Neuronal stem cell (in vitro differentiated cells): Measurements from ENCODE around the gene FLNC.

Experiments
- DNase-seq: peaks from one replicate; pipeline ENCODE4 v3.0.0-alpha.2; 2013; ENCODE audit warnings: low spot score
- H2AFZ ChIP-seq: one replicate; pipeline ENCODE4 v1.6.1; 2013; ENCODE audit warnings: mild to moderate bottlenecking, low read length, inconsistent platforms
- H2AK5ac ChIP-seq: 2 replicates; pipeline ENCODE4 v1.6.1; 2013; ENCODE audit warnings: low read depth, mild to moderate bottlenecking, inconsistent platforms, low read length, moderate library complexity, mixed read lengths
- H2BK120ac ChIP-seq: 2 replicates; pipeline ENCODE4 v1.6.1; 2013; ENCODE audit warnings: low read depth, mild to moderate bottlenecking, inconsistent platforms, low read length, moderate library complexity, mixed read lengths
- H2BK12ac ChIP-seq: one replicate; pipeline ENCODE4 v1.6.1; 2013; ENCODE audit warnings: low read length, inconsistent platforms
- H2BK15ac ChIP-seq: 2 replicates; pipeline ENCODE4 v1.6.1; 2013; ENCODE audit warnings: mild to moderate bottlenecking, low read length, inconsistent platforms, mixed read lengths
- H2BK5ac ChIP-seq: one replicate; pipeline ENCODE4 v1.6.1; 2013; ENCODE audit warnings: inconsistent platforms, mild to moderate bottlenecking, low read length, moderate library complexity
- H3K14ac ChIP-seq: one replicate; pipeline ENCODE4 v1.6.1; 2013; ENCODE audit warnings: low read length, inconsistent platforms
- H3K18ac ChIP-seq: 2 replicates; pipeline ENCODE4 v1.6.1; 2013; ENCODE audit warnings: low read length, inconsistent platforms
- H3K23ac ChIP-seq: 2 replicates; pipeline ENCODE4 v1.6.1; 2013; ENCODE audit warnings: low read depth, mild to moderate bottlenecking, mixed read lengths, low read length, inconsistent platforms; ENCODE audit not compliant: poor library complexity
- H3K27ac ChIP-seq: replicated peaks from 3 replicates; pipeline ENCODE4 v1.5.1; 2013; ENCODE audit warnings: low read length, inconsistent platforms
- H3K27me3 ChIP-seq, 3 experiments: 2 replicates each; pipeline ENCODE4 v1.6.1; 2013; ENCODE audit warnings: low read length in 3 of 3, mild to moderate bottlenecking in 2 of 3, inconsistent platforms in 1 of 3, low read depth in 1 of 3, mixed read lengths in 1 of 3, moderate library complexity in 1 of 3; ENCODE audit not compliant: control insufficient read depth in 3 of 3, insufficient read depth in 3 of 3
- H3K36me3 ChIP-seq, 2 donors: replicated peaks in 1 of 2; 2 replicates each; pipeline ENCODE4 v1.6.1; 2013; ENCODE audit warnings: low read length in 2 of 2; ENCODE audit not compliant: control insufficient read depth in 2 of 2, insufficient read depth in 2 of 2
- H3K4ac ChIP-seq: 2 replicates; pipeline ENCODE4 v1.6.1; 2013; ENCODE audit warnings: inconsistent platforms, mild to moderate bottlenecking, low read length, moderate library complexity
- H3K4me1 ChIP-seq, 2 donors: 1 replicate in 1 of 2; 2 replicates in 1 of 2; pipeline ENCODE4 v1.6.1; 2013; ENCODE audit warnings: low read length in 2 of 2, low read depth in 1 of 2; ENCODE audit not compliant: control insufficient read depth in 2 of 2, insufficient read depth in 1 of 2
- H3K4me2 ChIP-seq: one replicate; pipeline ENCODE4 v1.6.1; 2013; ENCODE audit warnings: mild to moderate bottlenecking, low read length, inconsistent platforms; ENCODE audit not compliant: insufficient read depth, poor library complexity, severe bottlenecking
- H3K4me3 ChIP-seq, 2 donors: 2 replicates each; pipeline ENCODE4 v1.5.1; 2013; ENCODE audit warnings: low read length in 2 of 2, mild to moderate bottlenecking in 2 of 2, inconsistent platforms in 1 of 2, moderate library complexity in 1 of 2
- H3K79me1 ChIP-seq: one replicate; pipeline ENCODE4 v1.6.1; 2013; ENCODE audit warnings: low read depth, mild to moderate bottlenecking, inconsistent platforms, low read length, moderate library complexity
- H3K9ac ChIP-seq: one replicate; pipeline ENCODE4 v1.6.1; 2013; ENCODE audit warnings: mild to moderate bottlenecking, low read depth, low read length, inconsistent platforms; ENCODE audit not compliant: poor library complexity
- H3K9me3 ChIP-seq, 2 donors: replicated peaks in 1 of 2; 2 replicates each; pipeline versions ENCODE3 to v1.6.1; 2013; ENCODE audit warnings: low read length in 2 of 2, mild to moderate bottlenecking in 2 of 2, inconsistent platforms in 1 of 2, low read depth in 1 of 2, mixed read lengths in 1 of 2, moderate library complexity in 1 of 2; ENCODE audit not compliant: control insufficient read depth in 2 of 2, insufficient read depth in 1 of 2
- H4K8ac ChIP-seq: one replicate; pipeline ENCODE4 v1.6.1; 2013; ENCODE audit warnings: low read depth, mild to moderate bottlenecking, inconsistent platforms, low read length, moderate library complexity
- H4K91ac ChIP-seq: one replicate; pipeline ENCODE4 v1.6.1; 2013; ENCODE audit warnings: low read length, low read depth, mild to moderate bottlenecking, inconsistent platforms; ENCODE audit not compliant: poor library complexity
- WGBS, 2 donors: extraction: QIAGEN DNeasy Blood & Tissue Kit; methylation state at CpG; one replicate each; pipeline ENCODE4 v1.1.7; 2013; ENCODE audit warnings: missing lambda C conversion rate in 2 of 2, mixed read lengths in 1 of 2; ENCODE audit not compliant: insufficient read length in 2 of 2, insufficient replicate concordance in 1 of 2; ENCODE audit errors: extremely low coverage in 2 of 2; 5-methylcytosine and 5-hydroxymethylcytosine counted together

The FLNC gene

GRCh38 chr7:128792471-128793180, 37.6 kb upstream of the FLNC start:
- no peak overlapping the region for H3K27ac ChIP-seq
- DNase-seq: no peak
- peaks cover 0 to 2% (median 0%) of the 10 kb centered on the region in 3 experiments for H3K27me3 ChIP-seq
- H3K79me1 ChIP-seq: peaks cover 8% of the 10 kb centered on the region
- no peak overlapping the region for H2BK120ac ChIP-seq
- H3K4me3 ChIP-seq: peak overlapping the region; percentile 90 to 91
- no peak overlapping the region for H2BK15ac ChIP-seq
- WGBS, 2 donors: no CpG with 5 or more reads among the region's 10 CpGs
- no peak overlapping the region for H3K14ac ChIP-seq
- peak overlapping the region; percentile 56 for H2AK5ac ChIP-seq
- no peak overlapping the region for H2BK12ac ChIP-seq
- H3K36me3 ChIP-seq: peaks cover 18 to 28% of the 10 kb centered on the region in 2 donors
- peaks cover 2 to 3% of the 10 kb centered on the region in 2 donors for H3K9me3 ChIP-seq
- peak overlapping the region; percentile 5 for H3K9ac ChIP-seq
- peaks cover 10 to 19% of the 10 kb centered on the region in 2 donors for H3K4me1 ChIP-seq
- no peak overlapping the region for H4K91ac ChIP-seq
- H2AFZ ChIP-seq: peak overlapping the region; percentile 99
- peak overlapping the region; percentile 65 for H3K4me2 ChIP-seq
- no peak overlapping the region for H3K4ac ChIP-seq
- H2BK5ac ChIP-seq: peak overlapping the region; percentile 100
- H3K18ac ChIP-seq: peak overlapping the region; percentile 53
- H4K8ac ChIP-seq: no peak overlapping the region
- no peak overlapping the region for H3K23ac ChIP-seq

- Histone ChIP-seq H3K27ac (no peak overlapping the region), H2BK15ac (no peak overlapping the region), H2AFZ (no peak overlapping the region), H3K79me1 (peaks cover 8% of the 10 kb centered on the region), H4K91ac (no peak overlapping the region), H3K9ac (no peak overlapping the region), H2BK12ac (no peak overlapping the region), H3K18ac (no peak overlapping the region), H2BK120ac (no peak overlapping the region), H3K4me2 (no peak overlapping the region), H3K36me3 (peaks cover 18 to 28% of the 10 kb centered on the region in 2 donors), H4K8ac (no peak overlapping the region), H3K23ac (no peak overlapping the region), H3K9me3 (peaks cover 2 to 3% of the 10 kb centered on the region in 2 donors), H2AK5ac (no peak overlapping the region), H3K4me3 (no peak overlapping the region), H3K4ac (no peak overlapping the region), H3K4me1 (peaks cover 10 to 19% of the 10 kb centered on the region in 2 donors), H3K27me3 (peaks cover 0 to 1% (median 0%) of the 10 kb centered on the region in 3 experiments), H3K14ac (no peak overlapping the region), H2BK5ac (no peak overlapping the region)
- no peak for DNase-seq
- no CpG with 5 or more reads among the region's 5 CpGs for WGBS, 2 donors
Observed at GRCh38 chr7:128793181-128793547, 37.0 kb upstream of the FLNC start.

- no peaks in the 10 kb centered on the region for H3K27me3 ChIP-seq
Observed at GRCh38 chr7:128794020-128794419, 36.2 kb upstream of the FLNC start.

GRCh38 chr7:128794436-128794835, 35.8 kb upstream of the FLNC start:
- Histone ChIP-seq H3K79me1 (peaks cover 8% of the 10 kb centered on the region), H2BK12ac (no peak overlapping the region), H4K91ac (no peak overlapping the region), H2AFZ (no peak overlapping the region), H3K4ac (no peak overlapping the region), H3K9me3 (peaks cover 2 to 3% of the 10 kb centered on the region in 2 donors), H3K18ac (peak overlapping the region; percentile 31), H3K27me3 (no peaks in the 10 kb centered on the region), H2BK5ac (peak overlapping the region; percentile 84), H2BK120ac (peak overlapping the region; percentile 95), H3K9ac (no peak overlapping the region), H2AK5ac (peak overlapping the region; percentile 76), H3K4me3 (no peak overlapping the region), H4K8ac (no peak overlapping the region), H3K36me3 (peaks cover 20 to 28% of the 10 kb centered on the region in 2 donors), H3K14ac (no peak overlapping the region), H2BK15ac (peak overlapping the region; percentile 91), H3K4me1 (peaks cover 7 to 19% of the 10 kb centered on the region in 2 donors), H3K23ac (peak overlapping the region; percentile 14), H3K27ac (peak overlapping the region; percentile 88), H3K4me2 (no peak overlapping the region)
- WGBS, 2 donors: no CpG with 5 or more reads among the region's 8 CpGs
- no peak for DNase-seq

More at GRCh38 chr7:128794020-128794419, 36.2 kb upstream of the FLNC start:
- peak overlapping the region; percentile 91 for H2BK15ac ChIP-seq
- H2BK5ac ChIP-seq: peak overlapping the region; percentile 84
- peak overlapping the region; percentile 14 for H3K23ac ChIP-seq
- H2BK120ac ChIP-seq: no peak overlapping the region
- no peak overlapping the region for H4K8ac ChIP-seq
- no peak for DNase-seq
- H2AK5ac ChIP-seq: peak overlapping the region; percentile 76
- no peak overlapping the region for H3K14ac ChIP-seq
- H3K4me2 ChIP-seq: no peak overlapping the region
- peak overlapping the region; percentile 88 for H3K27ac ChIP-seq
- no peak overlapping the region for H3K9ac ChIP-seq
- H3K79me1 ChIP-seq: peaks cover 8% of the 10 kb centered on the region
- peaks cover 2 to 3% of the 10 kb centered on the region in 2 donors for H3K9me3 ChIP-seq
- no CpG with 5 or more reads among the region's 3 CpGs for WGBS, 2 donors
- no peak overlapping the region for H2AFZ ChIP-seq
- H3K4me1 ChIP-seq: peaks cover 7 to 19% of the 10 kb centered on the region in 2 donors
- H3K18ac ChIP-seq: peak overlapping the region; percentile 74
- H3K36me3 ChIP-seq: peaks cover 18 to 28% of the 10 kb centered on the region in 2 donors
- H3K4ac ChIP-seq: peak overlapping the region; percentile 67
- no peak overlapping the region for H4K91ac ChIP-seq
- H2BK12ac ChIP-seq: no peak overlapping the region
- H3K4me3 ChIP-seq: no peak overlapping the region
